Stomach smooth muscle (tissue), 2 donors: ENCODE data around the gene URI1.
"Not testable (repeated sequence)": the region's sequence is repeated elsewhere in the genome, so short reads cannot be mapped to it uniquely, and the experiment has no call there.

ENCODE experiments used
- H3K27ac ChIP-seq: one replicate; pipeline ENCODE4 v1.7.0; 2013; ENCODE audit warnings: mild to moderate bottlenecking, low read length, inconsistent platforms
- H3K27me3 ChIP-seq, 2 donors: one replicate each; pipeline ENCODE4 v1.7.0; 2013; ENCODE audit warnings: low read length in 2 of 2; ENCODE audit not compliant: insufficient read depth in 2 of 2, control insufficient read depth in 1 of 2
- H3K36me3 ChIP-seq, 2 donors: one replicate each; pipeline ENCODE4 v1.7.0; 2013; ENCODE audit warnings: low read length in 2 of 2; ENCODE audit not compliant: control insufficient read depth in 2 of 2, insufficient read depth in 2 of 2
- H3K4me1 ChIP-seq: one replicate; pipeline ENCODE4 v1.7.0; 2013; ENCODE audit warnings: low read length; ENCODE audit not compliant: control insufficient read depth, insufficient read depth
- H3K4me3 ChIP-seq, 2 donors: one replicate each; pipeline ENCODE4 v1.7.0; 2013; ENCODE audit warnings: low read length in 2 of 2
- H3K9ac ChIP-seq, 2 donors: one replicate each; pipeline ENCODE4 v1.7.0; 2013; ENCODE audit warnings: low read length in 2 of 2, mild to moderate bottlenecking in 1 of 2
- H3K9me3 ChIP-seq, 2 donors: one replicate each; pipeline ENCODE4 v1.7.0; 2013; ENCODE audit warnings: low read length in 2 of 2; ENCODE audit not compliant: control insufficient read depth in 2 of 2
- donor health status: healthy.
- donor health status: Pancreatic carcinoma.

URI1 gene

DNA sequence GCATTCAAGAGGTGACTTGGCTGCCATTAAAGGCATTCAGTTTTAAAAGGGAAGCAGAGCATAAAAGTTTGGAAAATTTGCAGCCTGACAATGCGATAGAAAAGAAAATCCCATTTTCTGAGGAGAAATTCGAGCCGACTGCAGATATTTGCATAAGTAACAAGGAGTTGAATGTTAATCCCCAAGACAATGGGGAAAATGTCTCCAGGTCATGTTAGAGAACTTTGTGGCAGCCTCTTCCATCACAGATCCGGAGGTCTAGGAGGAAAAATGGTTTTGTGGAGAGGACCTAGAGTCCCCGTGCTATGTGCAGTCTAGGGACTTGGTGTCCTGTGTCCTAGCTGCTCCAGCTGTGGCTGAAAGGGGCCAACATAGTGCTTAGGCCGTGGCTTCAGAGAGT lies 99.9 kb downstream of the URI1 start:
- H3K9me3 ChIP-seq, H3K4me3 ChIP-seq, H3K27me3 ChIP-seq, H3K36me3 ChIP-seq, H3K4me1 ChIP-seq, H3K9ac ChIP-seq, H3K27ac ChIP-seq: not testable (repeated sequence)

DNA sequence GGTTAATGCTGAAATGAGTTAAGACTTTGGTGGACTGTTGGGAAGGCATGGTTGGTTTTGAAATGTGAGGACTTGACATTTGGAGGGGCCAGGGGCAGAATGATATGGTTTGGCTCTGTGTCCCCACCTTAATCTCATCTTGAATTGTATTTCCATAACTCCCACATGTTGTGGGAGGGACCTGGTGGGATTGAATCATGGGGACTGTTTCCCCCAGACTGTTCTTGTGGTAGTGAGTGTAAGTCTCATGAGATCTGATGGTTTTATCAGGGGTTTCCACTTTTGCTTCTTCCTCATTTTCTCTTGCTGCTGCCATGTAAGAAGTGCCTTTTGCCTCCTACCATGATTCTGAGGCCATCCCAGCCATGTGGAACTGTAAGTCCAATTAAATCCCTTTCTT lies 101.0 kb downstream of the URI1 start:
- H3K27ac ChIP-seq, H3K4me3 ChIP-seq, H3K9me3 ChIP-seq: not testable (repeated sequence)

DNA sequence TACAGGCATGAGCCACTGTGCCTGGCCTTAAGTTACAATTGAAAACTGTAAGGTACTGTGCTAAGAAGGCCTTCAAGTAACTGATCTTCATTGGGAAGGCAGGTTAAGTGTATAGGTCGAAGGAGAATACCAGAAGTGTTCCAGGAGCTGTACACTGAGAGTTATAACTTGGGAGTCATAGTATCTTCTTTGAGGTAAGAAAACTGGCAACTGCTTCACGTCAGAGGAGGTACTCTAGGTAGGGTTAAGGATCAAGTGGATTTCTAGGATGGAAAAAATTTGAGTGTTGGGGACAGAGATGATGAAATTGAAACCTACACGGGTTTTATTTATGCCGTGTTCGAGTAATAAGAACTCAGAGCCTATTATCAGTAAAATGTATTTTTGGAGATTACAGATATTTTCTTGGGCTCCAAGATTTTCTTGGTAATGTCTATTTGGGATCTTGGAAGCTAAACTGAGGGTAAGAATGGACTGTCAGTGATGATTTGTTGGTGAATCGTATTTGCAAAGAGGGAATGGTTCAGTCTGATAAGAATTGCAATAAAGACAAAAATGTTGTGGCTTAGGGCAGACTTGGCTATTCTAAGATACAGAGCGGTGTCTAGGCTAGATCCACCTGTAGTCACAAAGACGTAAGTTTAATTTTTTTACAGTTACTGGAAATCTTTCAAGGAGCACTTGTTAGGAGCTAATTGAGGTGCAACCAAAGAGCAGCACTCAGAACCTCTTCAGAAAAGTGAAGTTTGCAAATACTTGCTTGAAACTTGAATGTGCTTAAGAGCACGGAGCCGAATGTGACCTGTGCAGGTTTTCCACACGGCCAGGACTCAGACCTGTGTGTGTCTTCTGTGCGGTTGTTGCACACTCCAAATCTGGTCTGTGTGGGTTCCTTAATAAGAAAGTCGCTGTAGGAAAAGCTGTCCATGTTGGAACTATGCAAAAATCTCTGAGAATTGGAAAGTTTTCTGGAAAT lies 102.5 kb downstream of the URI1 start:
- H3K36me3 ChIP-seq, result peaks cover 0 to 3% of the 10 kb centered on the region in 2 donors
- H3K27me3 ChIP-seq, result no peaks in the 10 kb centered on the region
- H3K4me3 ChIP-seq, result no peak overlapping the region
- no peaks in the 10 kb centered on the region for H3K4me1 ChIP-seq
- H3K9me3 ChIP-seq, result no peaks in the 10 kb centered on the region
- H3K27ac ChIP-seq, result no peak overlapping the region
- no peak overlapping the region for H3K9ac ChIP-seq

More for the DNA sequence above, 101.0 kb downstream of the URI1 start:
- not testable (repeated sequence) for H3K4me1 ChIP-seq, H3K27me3 ChIP-seq, H3K9ac ChIP-seq, H3K36me3 ChIP-seq

DNA sequence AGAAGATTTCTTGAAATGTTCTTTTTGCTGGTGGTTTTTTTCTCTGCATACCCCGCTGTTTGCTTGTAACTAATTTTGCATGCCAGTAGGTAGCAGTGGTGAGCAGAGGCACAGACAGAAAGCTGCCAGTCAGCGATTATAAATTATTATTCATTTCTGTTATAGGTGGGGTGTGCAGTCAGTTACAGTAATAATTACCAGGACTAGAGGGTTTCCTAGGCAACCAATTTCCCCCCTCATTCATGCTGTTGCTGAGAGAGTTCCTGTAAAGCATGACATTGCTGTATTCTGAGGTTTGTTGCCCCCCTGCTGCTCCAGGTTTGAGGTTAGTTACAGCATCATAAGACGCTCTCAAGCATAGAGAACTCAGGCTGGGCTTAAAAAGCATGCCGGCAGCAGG lies 104.5 kb downstream of the URI1 start:
- no peaks in the 10 kb centered on the region for H3K27me3 ChIP-seq
- H3K4me3 ChIP-seq, result no peak overlapping the region
- H3K36me3 ChIP-seq, result peaks cover 0 to 3% of the 10 kb centered on the region in 2 donors
- no peaks in the 10 kb centered on the region for H3K9me3 ChIP-seq
- H3K9ac ChIP-seq, result no peak overlapping the region
- no peak overlapping the region for H3K27ac ChIP-seq
- H3K4me1 ChIP-seq, result peaks cover 4% of the 10 kb centered on the region

DNA sequence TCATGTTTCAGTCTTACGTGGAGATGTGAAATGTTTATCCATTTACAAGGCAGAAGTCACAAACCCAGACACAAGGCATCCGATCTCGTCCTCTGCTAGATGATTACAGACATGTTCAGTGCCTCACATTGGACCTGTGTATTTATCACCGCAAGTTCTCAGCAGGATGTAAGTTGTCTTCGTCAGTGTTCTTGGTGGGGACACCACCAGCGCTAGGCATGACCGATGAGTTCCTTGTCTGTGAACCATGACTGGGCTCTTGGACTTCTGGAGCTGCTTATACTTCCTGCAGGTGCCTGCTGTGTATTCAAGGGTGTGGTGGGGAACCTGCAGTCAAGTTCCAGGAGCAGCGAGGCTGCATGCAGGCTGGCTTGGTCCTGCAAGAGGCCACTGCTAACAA lies 105.4 kb downstream of the URI1 start:
- Histone ChIP-seq H3K36me3 (peaks cover 0 to 3% of the 10 kb centered on the region in 2 donors), H3K4me3 (no peak overlapping the region), H3K9ac (no peak overlapping the region), H3K27me3 (no peaks in the 10 kb centered on the region), H3K9me3 (no peaks in the 10 kb centered on the region), H3K4me1 (peaks cover 5% of the 10 kb centered on the region), H3K27ac (no peak overlapping the region)

DNA sequence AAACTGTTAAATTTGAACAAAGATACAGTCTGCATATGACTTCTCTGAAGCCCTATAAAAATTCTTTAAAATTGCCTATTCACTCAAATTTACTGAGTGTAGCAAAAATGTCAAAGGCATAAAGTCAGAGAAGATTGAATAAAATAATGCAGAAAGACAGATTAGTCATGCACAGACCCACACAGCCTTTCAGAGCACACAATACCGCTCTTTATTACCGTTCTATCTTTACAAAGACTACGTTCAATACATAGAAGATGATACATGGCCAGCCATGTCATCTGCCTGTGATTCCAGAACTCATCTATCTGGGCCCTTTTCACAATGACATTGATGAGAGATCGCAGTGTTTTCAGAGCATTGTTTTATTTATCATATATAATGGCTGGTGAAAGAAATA lies 107.2 kb downstream of the URI1 start:
- H3K9ac ChIP-seq, result no peak overlapping the region
- no peak overlapping the region for H3K4me3 ChIP-seq
- peaks cover 5% of the 10 kb centered on the region for H3K4me1 ChIP-seq
- H3K27me3 ChIP-seq, result no peaks in the 10 kb centered on the region
- peaks cover 0 to 3% of the 10 kb centered on the region in 2 donors for H3K36me3 ChIP-seq
- H3K27ac ChIP-seq, result no peak overlapping the region
- H3K9me3 ChIP-seq, result no peaks in the 10 kb centered on the region

DNA sequence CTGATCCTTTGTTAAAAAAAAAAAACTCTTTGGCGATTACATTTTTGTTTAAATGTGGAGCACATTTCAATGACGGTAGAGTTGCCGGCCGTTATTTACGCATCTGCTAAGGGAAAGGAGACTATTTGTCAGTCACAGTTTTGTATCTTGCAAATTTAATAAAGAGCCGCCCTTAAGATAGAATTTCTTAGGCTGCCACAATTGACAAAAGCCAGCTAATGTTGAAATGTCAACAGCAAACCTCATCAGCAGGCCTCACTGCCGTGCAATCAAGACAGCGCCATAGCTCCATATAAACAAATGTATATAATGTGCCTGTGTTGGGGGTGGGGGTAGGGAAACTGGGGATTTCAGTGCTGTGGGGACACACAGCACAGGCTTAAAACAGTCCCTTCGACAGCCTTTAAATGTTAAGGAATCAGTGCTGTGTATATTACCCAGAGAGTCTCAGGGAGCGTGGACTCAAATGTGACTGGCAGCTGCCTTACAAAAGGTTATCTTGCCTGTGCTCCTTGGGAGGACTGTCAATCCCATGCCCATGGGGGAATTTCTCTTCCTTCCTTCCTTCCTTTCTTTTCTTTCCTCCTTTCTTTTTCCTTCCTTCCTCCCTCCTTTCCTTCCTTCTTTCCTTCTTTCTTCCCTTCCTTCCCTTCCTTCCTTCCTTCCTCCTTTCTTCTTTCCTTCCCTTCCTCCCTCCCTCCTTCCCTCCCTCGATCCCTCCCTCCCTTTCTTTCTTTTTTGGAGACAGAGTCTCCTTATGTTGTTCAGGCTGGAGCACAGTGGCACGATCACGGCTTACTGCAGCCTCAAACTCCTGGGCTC lies 108.0 kb downstream of the URI1 start:
- peaks cover 0 to 3% of the 10 kb centered on the region in 2 donors for H3K36me3 ChIP-seq
- no peaks in the 10 kb centered on the region for H3K9me3 ChIP-seq
- H3K27me3 ChIP-seq, result no peaks in the 10 kb centered on the region
- no peak overlapping the region for H3K9ac ChIP-seq
- no peak overlapping the region for H3K27ac ChIP-seq
- H3K4me1 ChIP-seq, result peaks cover 5% of the 10 kb centered on the region
- no peak overlapping the region for H3K4me3 ChIP-seq

DNA sequence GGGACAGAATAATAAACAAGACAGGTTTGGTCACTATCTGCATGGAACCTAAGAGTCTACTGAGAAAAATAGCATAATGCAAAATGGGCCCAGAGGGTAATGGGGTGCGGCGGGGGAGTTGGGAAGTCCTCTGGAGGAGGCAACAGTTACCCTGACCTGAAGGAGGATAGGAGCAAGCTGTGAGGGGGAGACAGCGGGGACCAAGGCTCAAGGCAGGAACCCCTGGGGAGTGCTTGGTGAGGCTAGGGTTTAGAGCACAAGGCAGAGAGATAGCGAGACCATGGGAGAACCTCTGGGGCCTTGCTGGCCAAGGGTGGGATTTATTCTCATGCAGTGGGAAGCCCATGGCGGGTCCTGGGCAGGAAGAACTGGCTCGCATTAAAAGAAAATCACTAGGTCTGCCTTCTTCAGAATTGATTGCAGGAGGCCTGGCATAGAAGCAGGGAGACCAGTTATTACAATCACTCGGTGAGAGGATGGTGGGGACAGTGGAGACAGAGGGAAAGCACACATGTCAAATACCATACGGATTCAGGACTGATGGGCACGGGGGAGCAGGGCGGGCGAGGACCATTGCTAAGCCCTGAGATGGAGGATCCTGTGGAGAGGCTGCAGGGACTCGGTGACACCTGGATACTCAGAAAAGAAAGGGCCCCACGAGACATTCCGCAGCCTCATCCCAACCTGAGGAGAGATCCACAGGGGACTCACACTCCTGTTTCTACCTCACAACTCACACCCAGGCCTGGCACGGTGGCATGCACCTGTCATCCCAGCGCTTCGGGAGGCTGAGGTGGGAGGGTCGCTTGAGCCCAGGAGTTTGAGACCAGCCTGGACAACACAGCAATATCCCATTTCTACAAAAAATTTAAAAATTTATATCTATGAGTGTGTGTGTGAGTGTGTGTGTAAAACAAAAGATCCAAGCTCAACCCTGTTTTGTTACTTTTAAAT lies 110.4 kb downstream of the URI1 start:
- H3K9ac ChIP-seq, result no peak overlapping the region
- peaks cover 5% of the 10 kb centered on the region for H3K4me1 ChIP-seq
- no peak overlapping the region for H3K27ac ChIP-seq
- no peaks in the 10 kb centered on the region for H3K27me3 ChIP-seq
- H3K4me3 ChIP-seq, result no peak overlapping the region
- no peaks in the 10 kb centered on the region for H3K9me3 ChIP-seq
- peaks cover 0 to 1% of the 10 kb centered on the region in 2 donors for H3K36me3 ChIP-seq

DNA sequence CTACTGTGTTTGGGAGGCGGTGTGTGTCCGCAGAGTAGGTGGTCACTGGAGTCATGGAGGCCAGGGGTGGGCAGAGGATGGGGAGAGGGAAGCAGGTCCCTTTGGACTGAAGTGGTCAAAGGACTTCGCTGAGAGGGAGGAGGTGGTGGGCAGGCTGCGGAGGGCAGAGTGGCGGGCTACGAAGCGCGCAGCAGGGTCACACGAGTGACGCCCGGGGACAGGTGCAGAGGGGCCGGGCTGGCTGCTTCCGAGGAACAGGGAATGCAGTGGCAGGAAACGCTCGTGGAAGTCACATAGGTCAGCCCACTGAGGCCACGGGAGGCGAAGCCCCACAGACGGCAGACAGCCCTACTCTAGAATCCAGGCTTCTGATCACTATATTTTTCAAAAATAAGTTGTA lies 111.5 kb downstream of the URI1 start:
- no peaks in the 10 kb centered on the region for H3K36me3 ChIP-seq
- H3K27ac ChIP-seq, result no peak overlapping the region
- H3K27me3 ChIP-seq, result no peaks in the 10 kb centered on the region
- no peak overlapping the region for H3K4me3 ChIP-seq
- peaks cover 5% of the 10 kb centered on the region for H3K4me1 ChIP-seq
- no peaks in the 10 kb centered on the region for H3K9me3 ChIP-seq
- H3K9ac ChIP-seq, result no peak overlapping the region

DNA sequence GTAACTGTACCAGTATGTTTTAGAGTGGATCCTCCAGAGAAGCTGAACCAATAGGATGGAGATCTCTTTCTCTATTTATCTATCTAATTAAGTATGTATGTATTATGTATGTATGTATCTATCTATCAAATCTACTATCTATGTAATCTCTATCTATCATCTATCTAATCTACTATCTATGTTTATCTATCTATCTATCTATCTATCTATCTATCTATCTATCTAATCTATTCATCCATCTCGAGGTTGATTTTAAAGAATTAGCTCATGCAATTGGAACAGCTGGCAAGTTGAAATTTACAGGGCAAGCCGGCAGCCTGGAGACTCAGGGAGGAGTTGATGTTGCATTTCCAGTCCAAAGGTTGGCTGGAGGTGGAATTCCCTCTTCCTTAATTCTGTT lies 112.2 kb downstream of the URI1 start:
- no peaks in the 10 kb centered on the region for H3K27me3 ChIP-seq
- peaks cover 5% of the 10 kb centered on the region for H3K4me1 ChIP-seq
- no peak overlapping the region for H3K9ac ChIP-seq
- H3K27ac ChIP-seq, result no peak overlapping the region
- no peaks in the 10 kb centered on the region for H3K36me3 ChIP-seq
- no peaks in the 10 kb centered on the region for H3K9me3 ChIP-seq
- H3K4me3 ChIP-seq, result no peak overlapping the region
